Body of pancreas (tissue), 4 donors: ENCODE measurements around the gene DIS3. TPM values are rescaled to one million over a fixed set of nuclear protein-coding genes. Genes with fewer than 3 reads are reported as not detected.

Source experiments
- ATAC-seq: fragments of 150-250 bp; one replicate; pipeline ENCODE4 v1.9.1; 2016
- DNase-seq, 4 donors: peaks; one replicate each; pipeline ENCODE4 v3.0.0-alpha.2; 2019
- H3K27ac ChIP-seq, 4 donors: fragments of 200-600 bp; sonication (generic); 1 replicate in 3 of 4; 2 replicates in 1 of 4; pipeline versions ENCODE4 v1.5.1 to v1.6.1; 2016 to 2019; ENCODE audit warnings: mild to moderate bottlenecking in 1 of 4, mixed read lengths in 1 of 4, moderate library complexity in 1 of 4
- H3K27me3 ChIP-seq, 2 donors: fragments of 200-600 bp; sonication (generic); one replicate each; pipeline ENCODE4 v1.6.0; 2016; ENCODE audit warnings: mild to moderate bottlenecking in 1 of 2
- H3K36me3 ChIP-seq, 2 donors: fragments of 200-600 bp; sonication (generic); replicated peaks in 1 of 2; 2 replicates each; pipeline ENCODE4 v1.5.1; 2016; ENCODE audit warnings: low read depth in 2 of 2; ENCODE audit not compliant: insufficient read depth in 1 of 2
- H3K4me1 ChIP-seq: fragments of 200-600 bp; sonication (generic); one replicate; pipeline ENCODE4 v1.6.0; 2016
- H3K4me3 ChIP-seq, 2 donors: fragments of 200-600 bp; sonication (generic); 1 replicate in 1 of 2; 2 replicates in 1 of 2; pipeline ENCODE4 v1.5.1; 2016 to 2019
- H3K9me3 ChIP-seq, 3 donors: fragments of 200-600 bp; sonication (generic); 1 replicate in 2 of 3; 2 replicates in 1 of 3; pipeline ENCODE4 v1.5.1; 2016
- POLR2A ChIP-seq, 3 donors: fragments of 450-650 bp; IDR thresholded peaks; one replicate each; pipeline ENCODE4 v1.6.1; 2016; ENCODE audit warnings: antibody characterized with exemption in 3 of 3, mild to moderate bottlenecking in 2 of 3
- WGBS, 2 donors: methylation state at CpG; one replicate each; pipeline ENCODE4 v1.1.5; 2017; 5-methylcytosine and 5-hydroxymethylcytosine counted together
- intact Hi-C: fragments of 100-400 bp; cut with DNase I; formaldehyde crosslinking; loops from one replicate; pipeline ENCODE4 v1.15.1; 2023
- total RNA-seq, 2 donors: library from RNA; depleted of rRNA; stranded (reverse); fragments of >200 nt; gene quantifications; one replicate each; pipeline ENCODE4 v1.1.0, GENCODE V29; 2016
- TF ChIP-seq, protein P1 (sequence below), 7 experiments: fragments of 450-650 bp in 4 of 7; fragments of 200-600 bp in 3 of 7; sonication (generic) in 3 of 7; IDR thresholded peaks; one replicate each; pipeline ENCODE4 v1.5.1; 2016 to 2019; ENCODE audit warnings: antibody characterized with exemption in 7 of 7

DIS3 gene
- total RNA-seq, 2 donors from 2014 or later, result 7.9 to 10.1 TPM

DNA sequence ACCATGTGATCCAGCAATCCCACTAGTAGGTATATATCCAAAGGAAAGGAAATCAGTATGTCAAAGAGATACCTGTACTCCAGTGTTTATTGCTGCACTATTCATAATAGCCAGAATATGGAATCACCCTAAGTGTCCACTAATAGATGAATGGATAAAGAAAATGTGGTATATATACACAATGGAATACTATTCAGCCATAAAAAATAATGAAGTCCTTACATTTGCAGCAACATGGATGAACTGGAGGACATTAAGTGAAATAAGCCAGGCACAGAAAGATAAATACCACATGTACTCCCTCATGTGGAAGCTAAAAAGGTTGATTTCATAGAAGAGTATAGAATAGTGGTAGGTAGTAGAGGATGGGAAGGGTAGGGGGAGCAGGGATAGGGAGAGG is 30.5 kb downstream of the DIS3 start:
- DNase-seq (no peak), ATAC-seq (no peak)
- Histone ChIP-seq H3K4me3 (no peak overlapping the region), H3K36me3 (peaks cover 0 to 13% of the 10 kb centered on the region in 2 donors), H3K9me3 (no peaks in the 10 kb centered on the region), H3K27ac (no peak overlapping the region), H3K4me1 (no peaks in the 10 kb centered on the region), H3K27me3 (no peaks in the 10 kb centered on the region)
- intact Hi-C loops, result no loop called here
- TF ChIP-seq, protein P1, sequence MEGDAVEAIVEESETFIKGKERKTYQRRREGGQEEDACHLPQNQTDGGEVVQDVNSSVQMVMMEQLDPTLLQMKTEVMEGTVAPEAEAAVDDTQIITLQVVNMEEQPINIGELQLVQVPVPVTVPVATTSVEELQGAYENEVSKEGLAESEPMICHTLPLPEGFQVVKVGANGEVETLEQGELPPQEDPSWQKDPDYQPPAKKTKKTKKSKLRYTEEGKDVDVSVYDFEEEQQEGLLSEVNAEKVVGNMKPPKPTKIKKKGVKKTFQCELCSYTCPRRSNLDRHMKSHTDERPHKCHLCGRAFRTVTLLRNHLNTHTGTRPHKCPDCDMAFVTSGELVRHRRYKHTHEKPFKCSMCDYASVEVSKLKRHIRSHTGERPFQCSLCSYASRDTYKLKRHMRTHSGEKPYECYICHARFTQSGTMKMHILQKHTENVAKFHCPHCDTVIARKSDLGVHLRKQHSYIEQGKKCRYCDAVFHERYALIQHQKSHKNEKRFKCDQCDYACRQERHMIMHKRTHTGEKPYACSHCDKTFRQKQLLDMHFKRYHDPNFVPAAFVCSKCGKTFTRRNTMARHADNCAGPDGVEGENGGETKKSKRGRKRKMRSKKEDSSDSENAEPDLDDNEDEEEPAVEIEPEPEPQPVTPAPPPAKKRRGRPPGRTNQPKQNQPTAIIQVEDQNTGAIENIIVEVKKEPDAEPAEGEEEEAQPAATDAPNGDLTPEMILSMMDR (IDR thresholded peaks at IDR 0.05), result no peak
- no peak for TF ChIP-seq POLR2A (IDR thresholded peaks at IDR 0.05)

DNA sequence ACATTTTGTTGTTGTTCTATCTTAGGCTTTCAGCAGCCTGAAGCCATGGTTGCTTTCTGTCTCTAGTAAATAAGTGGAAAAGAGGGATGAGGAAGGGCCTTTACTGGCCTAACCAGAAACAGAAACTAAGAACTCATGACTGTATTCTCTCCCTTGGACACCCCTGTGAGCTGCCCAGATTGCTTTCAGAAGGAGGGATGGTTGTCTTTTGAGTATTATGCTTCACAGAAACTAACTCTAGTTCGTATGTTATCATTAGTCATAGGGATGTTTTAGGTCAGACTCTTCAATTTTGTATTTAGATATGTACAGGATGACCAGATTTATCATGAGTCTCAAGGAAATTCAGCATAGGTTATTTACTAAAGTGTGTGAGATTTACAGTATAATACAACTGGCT is 36.4 kb downstream of the DIS3 start:
- WGBS, 2 donors, result 84 to 86% methylated on average over 1 of the region's 1 CpG
- intact Hi-C loops, result no loop called here
- peaks cover 0 to 11% of the 10 kb centered on the region in 2 donors for H3K36me3 ChIP-seq
- no peak overlapping the region for H3K27ac ChIP-seq
- no peaks in the 10 kb centered on the region for H3K4me1 ChIP-seq
- TF ChIP-seq, protein P1 (IDR thresholded peaks at IDR 0.05), result no peak
- no peak for TF ChIP-seq POLR2A (IDR thresholded peaks at IDR 0.05)
- no peak overlapping the region for H3K4me3 ChIP-seq
- no peaks in the 10 kb centered on the region for H3K9me3 ChIP-seq
- DNase-seq, result no peak
- H3K27me3 ChIP-seq, result no peaks in the 10 kb centered on the region
- no peak for ATAC-seq

DNA sequence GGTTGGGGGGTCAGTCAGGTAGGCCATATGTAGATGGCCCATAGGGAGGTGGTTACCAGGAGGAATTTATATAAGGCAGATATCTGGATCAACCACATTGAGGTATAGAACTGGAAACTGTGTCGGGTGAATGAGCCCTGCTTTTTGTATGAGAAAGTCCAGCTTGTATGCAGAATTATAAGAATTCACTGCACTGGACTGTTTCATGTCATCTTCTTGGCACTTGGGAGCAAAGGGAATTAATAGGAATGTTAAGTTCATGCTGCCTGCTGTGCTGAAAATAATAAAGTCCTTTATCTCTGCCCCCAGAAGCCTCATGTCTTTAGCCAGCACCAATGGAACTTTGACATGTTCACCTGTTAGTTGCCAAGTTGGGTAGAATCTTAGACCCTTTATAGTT is 41.7 kb downstream of the DIS3 start:
- DNase-seq, result no peak
- Histone ChIP-seq H3K27me3 (no peaks in the 10 kb centered on the region), H3K4me3 (no peak overlapping the region), H3K4me1 (no peaks in the 10 kb centered on the region), H3K27ac (no peak overlapping the region), H3K36me3 (peaks cover 0 to 2% of the 10 kb centered on the region in 2 donors), H3K9me3 (no peaks in the 10 kb centered on the region)
- 74 to 88% methylated on average over 1 of the region's 1 CpG for WGBS, 2 donors
- TF ChIP-seq POLR2A (IDR thresholded peaks at IDR 0.05), result no peak
- TF ChIP-seq, protein P1 (IDR thresholded peaks at IDR 0.05), result no peak
- intact Hi-C loops, result no loop called here
- no peak for ATAC-seq

DNA sequence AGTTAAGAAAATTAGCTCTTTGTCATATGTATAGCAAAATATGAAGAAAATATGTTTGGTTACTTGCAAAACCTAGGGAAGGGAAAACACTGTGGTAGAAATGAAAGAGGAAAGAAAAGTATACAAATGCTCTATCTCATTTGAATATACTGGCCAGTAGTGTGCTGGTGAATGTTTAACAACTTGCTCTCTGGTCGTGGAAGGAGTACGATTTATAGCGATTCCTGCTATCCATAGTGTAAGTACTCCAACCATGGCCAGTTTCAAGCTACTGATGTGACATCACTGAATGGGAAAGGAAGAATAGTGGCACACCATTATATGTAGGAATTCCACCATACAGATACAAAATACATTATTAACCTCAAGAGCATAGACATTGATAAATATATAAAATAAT is 44.7 kb downstream of the DIS3 start:
- no peaks in the 10 kb centered on the region for H3K9me3 ChIP-seq
- H3K4me3 ChIP-seq, result no peak overlapping the region
- TF ChIP-seq, protein P1 (IDR thresholded peaks at IDR 0.05), result no peak
- TF ChIP-seq POLR2A (IDR thresholded peaks at IDR 0.05), result no peak
- no peaks in the 10 kb centered on the region for H3K27me3 ChIP-seq
- WGBS, 2 donors, result 72 to 76% methylated on average over 3 of the region's 3 CpGs
- no peaks in the 10 kb centered on the region for H3K4me1 ChIP-seq
- ATAC-seq (no peak), DNase-seq (no peak)
- H3K27ac ChIP-seq, result no peak overlapping the region
- intact Hi-C loops, result no loop called here
- H3K36me3 ChIP-seq, result no peaks in the 10 kb centered on the region

DNA sequence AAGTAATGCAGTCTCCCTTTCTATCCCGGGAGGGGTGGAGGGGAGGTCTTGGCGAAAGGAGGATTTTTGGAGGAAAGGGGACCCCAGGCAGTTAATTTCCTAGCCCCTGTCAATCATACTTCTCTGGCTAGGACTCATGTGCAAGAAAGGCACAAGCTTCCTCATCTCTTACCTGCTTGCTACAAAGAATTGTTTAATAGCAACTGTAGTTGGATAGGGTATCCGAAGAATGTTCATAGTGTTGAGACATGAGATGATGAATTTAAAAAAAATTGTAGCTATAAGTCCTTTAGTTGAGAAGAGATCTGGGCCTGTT is 53.5 kb downstream of the DIS3 start:
- intact Hi-C loops, result no loop called here
- peak overlapping the region in 1 of 4 donors; percentile 69 for H3K27ac ChIP-seq
- H3K27me3 ChIP-seq, result no peaks in the 10 kb centered on the region
- H3K4me3 ChIP-seq, result peak overlapping the region; percentile 21 to 29
- no peaks in the 10 kb centered on the region for H3K9me3 ChIP-seq
- H3K4me1 ChIP-seq, result peaks cover 22% of the 10 kb centered on the region
- no peaks in the 10 kb centered on the region for H3K36me3 ChIP-seq
- 0 to 3% methylated on average over 3 of the region's 3 CpGs for WGBS, 2 donors
- ATAC-seq (no peak), DNase-seq (no peak)
- no peak for TF ChIP-seq POLR2A (IDR thresholded peaks at IDR 0.05)
- TF ChIP-seq, protein P1 (IDR thresholded peaks at IDR 0.05), result no peak
